H9 (cell line): ENCODE results near the gene TSSC4. TPM values are rescaled to one million over a fixed set of nuclear protein-coding genes. Genes with fewer than 3 reads are reported as not detected.

Source experiments
- DNase-seq: peaks from one replicate; pipeline ENCODE4 v3.0.0-alpha.2; 2017
- H2AFZ ChIP-seq: one replicate; pipeline ENCODE4 v1.6.1; 2013; ENCODE audit warnings: mild to moderate bottlenecking, low read length, control low read depth, moderate library complexity
- H2AK5ac ChIP-seq: 2 replicates; pipeline ENCODE4 v1.6.1; 2013; ENCODE audit warnings: low read length, control low read depth, mixed read lengths; ENCODE audit not compliant: insufficient read length
- H2BK120ac ChIP-seq: one replicate; pipeline ENCODE4 v1.6.1; 2013; ENCODE audit warnings: low read depth, mild to moderate bottlenecking, low read length, control low read depth, inconsistent platforms; ENCODE audit not compliant: poor library complexity, severe bottlenecking
- H2BK12ac ChIP-seq: 2 replicates; pipeline ENCODE4 v1.6.1; 2013; ENCODE audit warnings: low read length, control low read depth, mixed read lengths, low read depth; ENCODE audit not compliant: insufficient read length
- H2BK15ac ChIP-seq: 2 replicates; pipeline ENCODE4 v1.6.1; 2013; ENCODE audit warnings: low read depth, low read length, control low read depth
- H2BK20ac ChIP-seq: one replicate; pipeline ENCODE4 v1.6.1; 2013; ENCODE audit warnings: low read depth, mild to moderate bottlenecking, low read length, control low read depth, inconsistent platforms; ENCODE audit not compliant: poor library complexity, severe bottlenecking
- H2BK5ac ChIP-seq: 2 replicates; pipeline ENCODE4 v1.6.1; 2013; ENCODE audit warnings: low read length, control low read depth, mixed read lengths; ENCODE audit not compliant: insufficient read length
- H3K14ac ChIP-seq: 2 replicates; pipeline ENCODE4 v1.6.1; 2013; ENCODE audit warnings: low read length, control low read depth; ENCODE audit not compliant: insufficient read depth
- H3K18ac ChIP-seq: 2 replicates; pipeline ENCODE4 v1.6.1; 2013; ENCODE audit warnings: low read depth, mild to moderate bottlenecking, mixed read lengths, low read length, control low read depth; ENCODE audit not compliant: insufficient read length
- H3K23ac ChIP-seq: 2 replicates; pipeline ENCODE4 v1.6.1; 2013; ENCODE audit warnings: low read length, control low read depth, mixed read lengths, low read depth; ENCODE audit not compliant: insufficient read length
- H3K23me2 ChIP-seq: 2 replicates; pipeline ENCODE4 v1.6.1; 2013; ENCODE audit warnings: low read depth, mild to moderate bottlenecking, mixed read lengths, low read length, control low read depth; ENCODE audit not compliant: insufficient read length, poor library complexity, severe bottlenecking
- H3K27ac ChIP-seq: 2 replicates; pipeline ENCODE4 v1.5.1; 2013; ENCODE audit warnings: low read length, control low read depth, mixed read lengths, low read depth; ENCODE audit not compliant: insufficient read length
- H3K27me3 ChIP-seq: 2 replicates; pipeline ENCODE4 v1.6.1; 2013; ENCODE audit warnings: low read length, control low read depth, inconsistent platforms; ENCODE audit not compliant: insufficient read depth
- H3K4ac ChIP-seq: 2 replicates; pipeline ENCODE4 v1.6.1; 2013; ENCODE audit warnings: low read depth, mild to moderate bottlenecking, control low read depth, inconsistent platforms, low read length, moderate library complexity
- H3K4me1 ChIP-seq: 2 replicates; pipeline ENCODE4 v1.6.1; 2013; ENCODE audit warnings: low read length, control low read depth, inconsistent platforms; ENCODE audit not compliant: insufficient read depth
- H3K4me2 ChIP-seq: 2 replicates; pipeline ENCODE4 v1.6.1; 2013; ENCODE audit warnings: low read length, control low read depth, mixed read lengths; ENCODE audit not compliant: insufficient read length, insufficient read depth
- H3K56ac ChIP-seq: 2 replicates; pipeline ENCODE4 v1.6.1; 2013; ENCODE audit warnings: low read depth, mild to moderate bottlenecking, mixed read lengths, low read length, control low read depth; ENCODE audit not compliant: insufficient read length
- H3K79me1 ChIP-seq: 2 replicates; pipeline ENCODE4 v1.6.1; 2013; ENCODE audit warnings: low read depth, mild to moderate bottlenecking, moderate library complexity, low read length, control low read depth, inconsistent platforms; ENCODE audit not compliant: insufficient read depth, poor library complexity, severe bottlenecking
- H3K79me2 ChIP-seq: 2 replicates; pipeline ENCODE4 v1.6.1; 2013; ENCODE audit warnings: low read length, control low read depth, inconsistent platforms; ENCODE audit not compliant: insufficient read depth
- H3K9ac ChIP-seq: 2 replicates; pipeline ENCODE4 v1.6.1; 2013; ENCODE audit warnings: low read length, control low read depth, mixed read lengths; ENCODE audit not compliant: insufficient read length; ENCODE audit errors: extremely low read depth
- H3K9me3 ChIP-seq: one replicate; pipeline ENCODE4 v1.6.1; 2013; ENCODE audit warnings: low read depth, low read length, inconsistent platforms; ENCODE audit not compliant: control insufficient read depth
- H3T11ph ChIP-seq: one replicate; pipeline ENCODE4 v1.6.1; 2013; ENCODE audit warnings: mild to moderate bottlenecking, low read length, control low read depth, inconsistent platforms
- H4K20me1 ChIP-seq: one replicate; pipeline ENCODE4 v1.6.1; 2013; ENCODE audit not compliant: control insufficient read depth, insufficient read length, insufficient read depth
- H4K5ac ChIP-seq: 2 replicates; pipeline ENCODE4 v1.6.1; 2013; ENCODE audit warnings: low read depth, mild to moderate bottlenecking, mixed read lengths, low read length, control low read depth; ENCODE audit not compliant: insufficient read length
- H4K8ac ChIP-seq: replicated peaks from 2 replicates; pipeline ENCODE4 v1.6.1; 2013; ENCODE audit warnings: low read length, control low read depth, mixed read lengths, low read depth; ENCODE audit not compliant: insufficient read length
- H4K91ac ChIP-seq: 2 replicates; pipeline ENCODE4 v1.6.1; 2013; ENCODE audit warnings: low read depth, mild to moderate bottlenecking, moderate library complexity, mixed read lengths, low read length, control low read depth; ENCODE audit not compliant: insufficient read length
- H3K27ac Mint-ChIP-seq, 3 experiments: 2 replicates in 2 of 3; 3 replicates in 1 of 3; pipeline ENCODE4 v1.8.0; 2020 to 2021; ENCODE audit warnings: mixed read lengths in 3 of 3, mild to moderate bottlenecking in 1 of 3, moderate library complexity in 1 of 3
- H3K27me3 Mint-ChIP-seq: 2 replicates; pipeline ENCODE4 v1.8.0; 2021; ENCODE audit warnings: low read depth, mild to moderate bottlenecking, moderate library complexity, mixed read lengths
- H3K36me3 Mint-ChIP-seq, 3 experiments: 2 replicates in 2 of 3; 3 replicates in 1 of 3; pipeline ENCODE4 v1.8.0; 2020 to 2021; ENCODE audit warnings: low read depth in 3 of 3, mixed read lengths in 3 of 3; ENCODE audit not compliant: insufficient read depth in 1 of 3
- H3K4me1 Mint-ChIP-seq, 2 experiments: 2 replicates each; pipeline ENCODE4 v1.8.0; 2020; ENCODE audit warnings: mixed read lengths in 2 of 2
- H3K4me3 Mint-ChIP-seq, 2 experiments: 2 replicates in 1 of 2; 3 replicates in 1 of 2; pipeline ENCODE4 v1.8.0; 2020 to 2021; ENCODE audit warnings: mild to moderate bottlenecking in 2 of 2, mixed read lengths in 2 of 2, moderate library complexity in 1 of 2
- H3K9me3 Mint-ChIP-seq, 2 experiments: 2 replicates in 1 of 2; 3 replicates in 1 of 2; pipeline ENCODE4 v1.8.0; 2020; ENCODE audit warnings: mild to moderate bottlenecking in 2 of 2, mixed read lengths in 2 of 2, moderate library complexity in 1 of 2
- whole genome bisulfite sequencing: extraction: QIAGEN DNeasy Blood & Tissue Kit; methylation state at CpG from one replicate; pipeline ENCODE4 v1.1.7; 2013; ENCODE audit warnings: missing lambda C conversion rate, low lambda C conversion rate, mixed read lengths; ENCODE audit not compliant: insufficient read length; ENCODE audit errors: extremely low coverage; 5-methylcytosine and 5-hydroxymethylcytosine counted together
- total RNA-seq: library from RNA; stranded (reverse); gene quantifications from 2 replicates; pipeline ENCODE4 v1.2.1, GENCODE V29; 2021
- TF ChIP-seq, protein P1 (sequence below): fragments of 200-600 bp; sonication (generic); conservative IDR thresholded peaks from 3 replicates; pipeline ENCODE4 v1.8.0; 2021; ENCODE audit warnings: antibody characterized with exemption, mild to moderate bottlenecking

Gene TSSC4
- total RNA-seq, 1 experiment from 2014 or later: 51.0 TPM

DNA sequence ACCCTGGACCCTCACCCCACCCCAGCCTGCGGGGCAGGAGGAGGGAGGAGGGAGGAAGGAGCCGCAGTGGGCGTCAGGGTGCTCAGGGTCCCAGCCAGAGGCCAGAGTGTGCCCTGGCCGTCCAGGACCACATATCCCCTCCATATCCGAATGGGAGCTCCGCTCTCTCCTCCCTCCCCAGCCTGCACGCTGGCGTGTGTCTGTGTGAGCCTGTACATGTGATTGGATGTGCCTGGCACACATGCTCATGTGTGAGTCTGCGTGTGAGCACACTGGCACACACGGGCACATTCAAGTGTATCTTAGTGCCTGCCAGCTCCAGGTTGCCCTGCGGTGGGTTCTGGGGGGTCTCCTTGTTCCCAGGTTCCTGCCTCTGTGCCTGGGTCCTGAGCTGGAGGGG is 8.1 kb downstream of the TSSC4 start:
- H3K27ac ChIP-seq: no peak overlapping the region
- no peak overlapping the region for H2BK12ac ChIP-seq
- Mint-ChIP-seq H3K36me3 (peaks cover 0 to 3% (median 0%) of the 10 kb centered on the region in 3 experiments; a peak in 1 of 7 replicates), H3K27ac (no peak overlapping the region), H3K4me3 (no peak overlapping the region), H3K4me1 (no peaks in the 10 kb centered on the region), H3K27me3 (peaks cover 7% of the 10 kb centered on the region), H3K9me3 (no peaks in the 10 kb centered on the region; a peak in 1 of 5 replicates)
- H4K91ac ChIP-seq: no peak overlapping the region
- H4K8ac ChIP-seq: no peak overlapping the region
- H3K79me2 ChIP-seq: no peaks in the 10 kb centered on the region
- TF ChIP-seq, protein P1, sequence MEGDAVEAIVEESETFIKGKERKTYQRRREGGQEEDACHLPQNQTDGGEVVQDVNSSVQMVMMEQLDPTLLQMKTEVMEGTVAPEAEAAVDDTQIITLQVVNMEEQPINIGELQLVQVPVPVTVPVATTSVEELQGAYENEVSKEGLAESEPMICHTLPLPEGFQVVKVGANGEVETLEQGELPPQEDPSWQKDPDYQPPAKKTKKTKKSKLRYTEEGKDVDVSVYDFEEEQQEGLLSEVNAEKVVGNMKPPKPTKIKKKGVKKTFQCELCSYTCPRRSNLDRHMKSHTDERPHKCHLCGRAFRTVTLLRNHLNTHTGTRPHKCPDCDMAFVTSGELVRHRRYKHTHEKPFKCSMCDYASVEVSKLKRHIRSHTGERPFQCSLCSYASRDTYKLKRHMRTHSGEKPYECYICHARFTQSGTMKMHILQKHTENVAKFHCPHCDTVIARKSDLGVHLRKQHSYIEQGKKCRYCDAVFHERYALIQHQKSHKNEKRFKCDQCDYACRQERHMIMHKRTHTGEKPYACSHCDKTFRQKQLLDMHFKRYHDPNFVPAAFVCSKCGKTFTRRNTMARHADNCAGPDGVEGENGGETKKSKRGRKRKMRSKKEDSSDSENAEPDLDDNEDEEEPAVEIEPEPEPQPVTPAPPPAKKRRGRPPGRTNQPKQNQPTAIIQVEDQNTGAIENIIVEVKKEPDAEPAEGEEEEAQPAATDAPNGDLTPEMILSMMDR: no peak
- H3K56ac ChIP-seq: no peak overlapping the region
- H3K9ac ChIP-seq: no peak overlapping the region
- no peak overlapping the region for H2BK5ac ChIP-seq
- H2BK20ac ChIP-seq: no peak overlapping the region
- H2AFZ ChIP-seq: no peak overlapping the region
- H2BK15ac ChIP-seq: no peak overlapping the region
- no peaks in the 10 kb centered on the region for H3K4me1 ChIP-seq
- no peak overlapping the region for H3K4ac ChIP-seq
- no peaks in the 10 kb centered on the region for H4K20me1 ChIP-seq
- H3K18ac ChIP-seq: no peak overlapping the region
- H3K79me1 ChIP-seq: no peaks in the 10 kb centered on the region
- no peaks in the 10 kb centered on the region for H3K9me3 ChIP-seq
- no peak overlapping the region for H2BK120ac ChIP-seq
- H3T11ph ChIP-seq: no peak overlapping the region
- H3K23me2 ChIP-seq: no peaks in the 10 kb centered on the region
- DNase-seq: no peak
- no peak overlapping the region for H4K5ac ChIP-seq
- no peak overlapping the region for H2AK5ac ChIP-seq
- no peak overlapping the region for H3K14ac ChIP-seq
- no CpG with 5 or more reads among the region's 11 CpGs for whole genome bisulfite sequencing
- H3K23ac ChIP-seq: no peak overlapping the region
- H3K27me3 ChIP-seq: no peaks in the 10 kb centered on the region
- no peak overlapping the region for H3K4me2 ChIP-seq
